Measurements from ENCODE around the gene TBXAS1.
"Not testable (repeated sequence)": the region's sequence is repeated elsewhere in the genome, so short reads cannot be mapped to it uniquely, and the experiment has no call there.

Gene TBXAS1

DNA sequence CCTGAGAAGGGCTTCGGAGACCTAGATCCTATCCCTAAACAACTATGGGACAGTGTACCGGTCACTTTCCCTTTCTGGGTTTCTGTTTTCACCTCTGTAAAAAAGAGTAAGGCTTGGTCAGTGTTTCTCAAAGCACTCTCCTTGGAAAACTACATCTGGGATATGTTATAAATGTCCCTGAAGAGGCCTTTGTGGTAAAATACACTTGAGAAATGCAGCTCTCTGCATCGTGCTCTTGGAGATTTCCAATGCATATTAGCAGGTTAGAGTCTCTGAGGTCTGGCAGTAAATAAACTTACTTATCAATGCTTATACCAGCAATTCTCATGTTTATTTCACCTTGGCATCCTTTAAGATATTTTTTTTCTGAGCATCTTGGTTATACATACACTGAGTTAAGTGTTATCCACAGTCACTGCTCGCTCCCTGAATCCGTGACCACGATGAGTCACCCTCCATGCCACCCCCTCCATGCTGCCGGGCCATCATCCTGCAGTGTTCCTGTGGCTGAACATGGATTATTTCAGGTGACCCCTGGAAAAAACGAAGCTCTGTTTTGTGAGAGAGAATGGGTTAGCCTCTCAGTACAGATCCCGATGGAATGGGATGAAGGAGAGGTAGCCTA lies 3.3 kb upstream of the TBXAS1 start:
- no peak for DNase-seq (ENCODE audit: low read depth in 3 of 3, low spot score in 1 of 3)

DNA sequence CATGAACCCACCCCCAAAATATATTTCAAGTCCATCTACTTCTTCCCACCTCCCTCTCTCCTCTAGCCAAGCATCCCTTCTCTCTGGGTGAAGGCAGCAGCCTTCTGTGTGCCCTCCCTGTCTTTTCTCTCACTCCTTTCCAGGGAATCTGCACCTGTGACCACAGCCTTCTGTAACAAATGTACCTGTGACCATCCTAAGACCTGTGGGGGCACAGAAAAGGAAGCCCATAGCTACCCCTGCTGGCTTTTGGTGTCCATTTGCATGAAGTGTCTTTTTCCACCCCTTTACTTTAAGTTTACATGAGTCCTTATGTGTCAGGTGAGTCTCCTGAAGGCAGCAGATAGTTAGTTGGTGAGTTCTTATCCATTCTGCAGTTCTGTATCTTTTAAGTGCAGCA lies 2.0 kb upstream of the TBXAS1 start:
- no peak for DNase-seq (ENCODE audit: low read depth in 3 of 3, low spot score in 1 of 3)

DNA sequence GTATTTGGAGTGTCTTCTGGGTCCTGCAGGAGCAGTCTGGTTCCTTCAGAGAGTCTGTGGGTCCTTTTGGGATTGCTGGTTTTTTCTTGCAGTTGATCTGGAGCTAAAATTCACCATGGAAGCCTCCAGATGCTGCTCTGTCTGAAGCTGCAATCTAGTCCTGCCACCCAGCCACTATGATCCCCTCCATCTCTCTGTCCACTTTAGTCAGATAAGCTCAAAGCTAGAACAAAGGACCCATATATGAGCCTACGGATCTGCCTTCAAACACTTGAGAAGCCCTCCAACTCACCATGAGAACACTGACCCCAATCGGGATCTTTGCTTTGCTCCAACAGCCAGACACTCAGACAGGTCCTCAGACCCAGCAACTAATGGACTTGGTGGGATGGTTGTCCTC lies 618 bp upstream of the TBXAS1 start:
- no peak for DNase-seq (ENCODE audit: low read depth in 3 of 3, low spot score in 1 of 3)

DNA sequence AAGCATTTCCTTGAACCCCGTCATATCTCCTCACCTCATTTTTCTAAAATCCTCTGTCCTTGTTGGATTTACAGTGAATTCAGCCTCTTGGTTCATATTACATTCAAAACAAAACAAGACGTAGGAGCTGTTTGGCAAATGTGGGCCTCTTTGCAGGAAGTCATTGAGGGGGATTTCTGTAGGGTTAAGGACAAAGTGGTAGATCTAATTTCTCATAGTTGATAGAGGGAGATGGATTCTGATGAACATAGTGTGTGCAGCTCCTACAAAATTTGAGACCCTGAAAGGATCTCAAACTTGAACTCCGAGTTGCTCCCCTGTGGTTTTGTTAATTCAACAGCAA lies 682 bp downstream of the TBXAS1 start:
- DNase-seq (ENCODE audit: low read depth in 3 of 3, low spot score in 1 of 3): no peak

DNA sequence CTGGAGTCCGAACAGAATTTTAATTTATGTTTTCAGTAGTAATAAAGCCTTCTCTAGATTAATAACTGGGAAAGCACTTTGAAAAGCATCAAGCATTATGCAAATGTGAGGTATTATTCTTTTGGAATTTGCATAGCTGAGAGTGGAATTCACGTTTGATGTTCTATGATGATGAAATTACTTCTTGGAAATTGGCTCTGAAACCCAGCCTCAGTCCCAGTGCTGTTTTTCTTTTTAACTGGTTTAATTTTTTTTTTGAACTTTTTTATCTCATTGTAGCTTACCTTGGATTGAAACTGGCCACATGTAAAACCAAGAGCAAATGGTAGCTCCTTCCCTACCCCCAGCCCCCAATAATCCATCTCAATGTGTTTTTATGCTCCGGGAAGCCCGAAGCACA lies 1.2 kb downstream of the TBXAS1 start:
- DNase-seq (ENCODE audit: low read depth in 3 of 3, low spot score in 1 of 3): no peak

DNA sequence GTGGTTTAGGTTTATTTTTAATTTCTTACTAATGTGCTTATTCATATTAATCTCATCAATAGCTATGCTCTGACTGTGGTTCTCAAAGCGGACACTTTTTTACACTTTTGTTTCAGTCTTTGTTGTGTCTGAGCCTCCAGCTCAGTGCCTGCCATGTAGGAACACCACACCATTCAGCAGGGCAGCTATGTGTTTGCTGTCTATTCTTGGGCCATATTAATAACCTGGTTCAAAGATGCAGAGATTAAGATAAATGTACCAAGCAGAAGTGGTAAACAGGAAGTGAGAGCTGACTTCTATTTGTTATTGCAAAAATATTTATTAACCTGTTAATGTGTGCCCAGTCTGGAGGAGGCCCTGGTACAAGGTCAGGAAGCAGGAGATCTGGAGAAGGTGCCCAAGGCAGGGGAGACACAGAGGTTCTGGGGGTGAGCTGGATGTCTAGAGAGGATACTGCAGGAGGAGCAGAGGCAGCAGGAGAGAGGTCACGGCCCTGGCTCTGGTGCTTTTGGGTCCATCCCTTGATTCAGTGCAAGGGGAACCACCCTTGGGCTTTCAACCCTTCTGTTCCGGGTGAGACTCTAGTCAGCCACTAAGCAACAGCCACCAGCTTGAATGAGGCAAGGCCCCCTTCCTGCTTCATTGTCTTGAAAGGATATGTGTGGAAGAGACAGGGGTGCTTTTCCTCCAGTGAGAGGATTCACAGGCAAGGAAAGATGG lies 1.9 kb downstream of the TBXAS1 start:
- no peak for DNase-seq (ENCODE audit: low read depth in 3 of 3, low spot score in 1 of 3)

DNA sequence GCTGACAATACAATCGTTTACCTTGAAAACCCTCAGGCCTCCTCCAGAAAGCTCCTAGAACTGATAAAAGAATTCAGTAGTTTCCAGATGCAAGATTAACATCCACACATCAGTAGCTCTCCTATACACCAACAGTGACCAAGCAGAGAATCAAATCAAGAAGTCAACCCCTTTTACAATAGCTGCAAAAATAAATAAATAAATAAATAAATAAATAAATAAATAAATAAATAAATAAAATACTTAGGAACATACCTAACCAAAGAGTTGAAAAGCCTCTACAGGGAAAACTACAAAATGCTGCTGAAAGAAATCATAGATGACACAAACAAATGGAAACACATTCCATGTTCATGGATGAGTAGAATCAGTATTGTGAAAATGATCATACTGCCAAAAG lies 6.8 kb downstream of the TBXAS1 start:
- DNase-seq (ENCODE audit: low read depth in 3 of 3, low spot score in 1 of 3): not testable (repeated sequence)

DNA sequence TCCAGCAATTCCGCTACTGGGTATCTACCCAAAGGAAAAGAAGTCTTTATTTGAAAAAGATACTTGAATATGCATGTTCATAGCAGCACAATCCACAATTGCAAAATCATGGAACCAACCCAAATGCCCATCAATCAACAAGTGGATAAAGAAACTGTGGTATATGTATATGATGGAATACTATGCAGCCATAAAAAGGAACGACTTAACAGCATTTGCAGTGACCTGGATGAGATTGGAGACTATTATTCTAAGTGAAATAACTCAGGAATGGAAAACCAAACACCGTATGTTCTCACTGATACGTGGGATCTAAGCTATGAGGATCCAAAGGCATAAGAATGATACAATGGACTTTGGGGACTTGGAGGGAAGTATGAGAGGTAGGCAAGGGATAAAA lies 8.2 kb downstream of the TBXAS1 start:
- not testable (repeated sequence) for DNase-seq (ENCODE audit: low read depth in 3 of 3, low spot score in 1 of 3)

DNA sequence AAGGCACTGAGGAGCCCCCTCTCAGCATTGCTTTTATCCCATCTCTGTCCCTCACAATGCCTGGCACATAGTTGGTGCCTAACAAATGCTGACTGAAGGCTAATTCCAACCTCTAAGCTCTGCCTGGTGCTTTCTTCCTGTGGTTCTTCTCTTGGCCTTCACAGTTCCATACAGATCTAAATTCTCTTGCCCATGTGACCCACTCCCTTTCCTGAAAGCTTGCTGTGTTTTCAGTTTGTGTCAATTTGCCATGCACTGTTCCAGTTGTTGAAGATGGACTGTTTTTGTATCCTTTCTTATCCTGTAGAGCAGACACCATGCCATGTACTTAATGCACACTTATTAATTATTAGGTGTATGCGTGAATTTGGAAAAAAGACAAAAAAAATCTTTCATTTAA lies 9.2 kb downstream of the TBXAS1 start:
- no peak for DNase-seq (ENCODE audit: low read depth in 3 of 3, low spot score in 1 of 3)

DNA sequence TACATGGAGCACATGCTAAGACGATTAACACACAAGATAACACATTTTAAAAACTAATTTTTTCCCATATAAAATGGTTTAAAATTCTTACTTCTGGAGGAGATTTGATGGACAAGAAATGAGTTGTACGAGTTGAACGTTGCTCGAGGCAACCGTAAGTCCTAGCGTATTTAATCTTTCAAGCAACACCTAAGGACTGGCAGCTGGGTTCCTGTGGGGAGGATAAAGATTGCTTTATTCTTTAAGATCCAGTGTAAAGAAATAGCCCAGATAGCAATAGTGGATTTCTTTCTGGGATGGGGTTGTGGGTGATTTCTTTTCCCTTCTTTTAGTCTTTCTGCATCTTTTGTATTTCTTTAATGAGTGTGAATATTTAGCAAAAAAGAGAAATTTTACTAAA lies 9.8 kb downstream of the TBXAS1 start:
- DNase-seq (ENCODE audit: low read depth in 3 of 3, low spot score in 1 of 3): no peak

DNA sequence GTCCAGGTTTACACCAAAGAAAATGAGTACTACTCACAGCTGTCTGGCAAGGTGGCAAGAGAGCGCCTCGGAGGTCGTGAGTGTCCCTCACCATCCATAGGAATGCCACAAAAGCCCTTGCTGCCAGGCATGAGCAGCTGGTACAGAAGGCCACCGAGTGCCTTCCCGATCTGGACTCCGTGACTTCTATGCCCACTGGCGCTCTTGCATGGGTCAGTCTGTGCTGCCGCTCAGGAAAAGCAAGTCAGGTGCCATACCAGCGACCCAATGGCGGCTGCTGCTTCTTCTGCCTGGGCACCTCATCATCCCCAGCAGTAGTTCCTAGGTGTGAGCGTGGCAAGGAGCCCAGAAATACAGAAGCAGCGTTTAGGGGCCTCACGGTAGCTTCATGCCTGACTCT lies 11.7 kb downstream of the TBXAS1 start:
- no peak for DNase-seq (ENCODE audit: low read depth in 3 of 3, low spot score in 1 of 3)

DNA sequence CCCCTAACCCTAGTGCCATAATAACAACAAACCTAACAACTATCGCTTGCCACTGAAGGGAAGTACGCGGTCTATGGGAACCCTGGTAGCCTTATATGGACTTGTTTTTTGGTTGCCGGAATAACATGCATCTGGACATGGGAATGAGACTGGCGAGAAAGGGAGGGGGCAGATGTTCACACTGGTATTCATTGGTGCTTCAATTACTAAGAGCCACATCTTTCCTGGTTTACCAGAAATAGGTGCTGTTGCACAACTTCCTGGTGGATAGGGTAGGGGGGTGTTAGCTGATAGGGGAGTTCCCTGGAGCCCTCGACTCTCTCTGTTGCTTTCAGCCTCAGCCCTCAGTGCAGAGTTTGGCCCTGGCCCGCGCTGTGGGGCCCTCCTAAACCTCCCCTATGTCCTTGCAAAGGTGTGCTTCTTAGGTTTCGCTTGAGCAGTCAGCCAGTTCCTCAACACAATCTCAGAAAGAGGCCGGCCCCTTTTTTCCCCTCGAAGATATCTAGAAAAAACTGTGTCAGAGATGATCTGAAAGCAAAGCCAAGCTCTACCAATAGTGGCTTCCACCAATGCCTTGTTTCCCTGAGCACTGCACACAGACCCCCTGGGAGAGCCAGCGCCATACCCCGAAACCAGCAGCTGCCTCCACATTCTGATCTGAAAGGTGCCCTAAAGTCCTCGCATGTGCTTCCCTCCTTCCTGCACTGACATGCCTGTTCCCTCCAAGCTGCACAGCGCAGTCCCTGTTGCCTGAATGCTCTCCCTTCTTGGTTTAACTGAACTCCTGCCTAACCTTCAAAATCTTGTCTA lies 13.5 kb downstream of the TBXAS1 start:
- no peak for DNase-seq (ENCODE audit: low read depth in 3 of 3, low spot score in 1 of 3)

DNA sequence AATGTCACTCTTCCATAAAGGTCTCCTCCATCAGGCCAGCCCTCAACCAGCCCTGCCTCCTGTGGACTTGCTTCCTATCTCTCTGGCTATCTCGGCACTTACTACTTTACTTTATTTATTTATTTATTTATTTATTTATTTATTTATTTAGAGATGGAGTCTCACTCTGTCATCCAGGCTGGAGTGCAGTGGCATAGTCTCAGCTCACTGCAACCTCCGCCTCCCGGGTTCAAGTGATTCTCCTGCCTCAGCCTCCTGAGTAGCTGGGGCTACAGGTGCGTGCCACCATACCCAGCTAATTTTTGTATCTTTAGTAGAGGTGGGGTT lies 14.1 kb downstream of the TBXAS1 start:
- DNase-seq (ENCODE audit: low read depth in 3 of 3, low spot score in 1 of 3): not testable (repeated sequence)

DNA sequence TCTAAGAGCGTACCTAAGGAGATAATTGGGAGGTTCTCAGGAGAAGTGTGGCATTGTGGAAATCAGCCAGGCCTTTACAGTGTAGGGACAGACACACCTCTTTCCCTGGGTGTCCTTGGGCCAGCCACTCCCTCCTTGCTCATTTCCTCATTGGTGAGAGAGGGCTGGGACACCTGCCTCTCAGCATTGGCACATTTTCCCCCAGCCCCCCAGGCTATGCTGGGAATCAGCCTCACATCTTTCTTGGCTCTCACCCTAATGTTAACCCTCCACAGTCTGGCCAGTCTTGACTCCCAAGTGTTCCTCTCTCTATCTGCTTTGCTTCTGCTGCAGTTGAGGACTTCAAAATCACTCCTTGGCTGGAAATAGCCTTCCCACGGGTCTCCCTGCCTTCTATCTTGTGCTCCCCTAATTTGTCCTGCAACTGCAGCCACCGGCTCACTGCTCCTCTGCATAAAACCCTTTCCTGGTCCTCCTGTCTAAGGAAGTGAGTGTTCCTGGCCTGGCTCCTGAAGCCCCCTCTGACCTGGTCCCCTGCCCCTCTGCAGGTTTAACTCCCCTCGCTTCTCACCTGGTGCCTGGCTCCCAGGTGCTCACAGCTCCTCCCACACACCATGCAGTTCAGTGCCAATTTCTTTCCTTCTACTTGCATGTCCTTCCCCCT lies 15.8 kb downstream of the TBXAS1 start:
- no peak for DNase-seq (ENCODE audit: low read depth in 3 of 3, low spot score in 1 of 3)

DNA sequence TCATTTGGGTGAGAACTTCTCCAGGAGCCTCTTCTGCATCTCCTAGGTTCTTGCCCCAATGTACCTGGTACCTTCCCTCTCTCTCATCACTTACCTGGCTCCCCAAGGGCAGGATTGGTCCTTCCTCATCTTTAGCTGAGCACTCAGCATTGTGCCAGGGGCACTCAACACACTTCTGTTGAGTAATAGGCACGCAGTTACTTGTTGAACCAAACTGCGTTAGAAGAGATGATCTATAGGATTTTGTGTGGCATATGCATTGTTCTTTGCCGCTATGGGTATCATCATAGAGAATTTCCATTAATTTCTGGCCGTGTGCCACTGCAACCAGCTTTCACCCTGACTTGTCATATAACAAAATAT lies 16.4 kb downstream of the TBXAS1 start:
- no peak for DNase-seq (ENCODE audit: low read depth in 3 of 3, low spot score in 1 of 3)

DNA sequence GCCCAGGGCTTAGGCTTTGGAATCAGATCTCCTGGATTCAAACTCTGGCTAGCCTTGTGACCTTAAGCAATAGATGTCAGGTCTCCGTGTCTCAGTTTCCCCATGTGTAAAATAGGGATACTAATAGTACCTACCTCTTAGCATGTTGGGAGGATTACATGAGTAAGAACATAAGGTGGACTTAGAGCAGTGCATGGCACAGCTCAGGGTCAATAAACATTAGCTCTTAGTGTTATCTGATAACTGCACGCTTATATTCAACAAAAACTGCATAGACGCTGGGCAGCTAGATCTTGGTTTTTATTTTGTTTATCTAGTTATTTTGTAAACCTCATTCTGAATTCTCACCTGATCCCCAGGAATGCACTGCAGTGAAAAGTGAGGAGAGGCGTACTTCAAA lies 17.2 kb downstream of the TBXAS1 start:
- DNase-seq (ENCODE audit: low read depth in 3 of 3, low spot score in 1 of 3): no peak

DNA sequence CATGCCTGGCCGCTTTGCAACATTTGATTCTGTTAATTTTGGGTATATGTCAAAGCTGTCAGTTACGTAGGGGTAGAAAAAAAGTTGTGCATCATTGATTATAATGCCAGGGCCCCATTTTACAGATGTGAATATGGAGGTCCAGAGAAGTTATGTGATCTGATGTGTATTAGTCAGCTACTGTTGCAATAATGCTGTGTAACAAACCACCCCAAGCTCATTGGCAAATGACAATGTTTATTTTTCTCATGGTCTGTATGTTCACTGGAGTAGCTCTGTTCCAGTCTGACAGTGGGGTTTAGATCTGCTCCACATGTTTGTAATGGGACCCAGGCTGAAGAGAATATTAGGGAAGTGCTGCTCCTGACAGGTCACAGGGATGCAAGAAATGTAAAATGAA lies 19.2 kb downstream of the TBXAS1 start:
- DNase-seq (ENCODE audit: low read depth in 3 of 3, low spot score in 1 of 3): no peak

DNA sequence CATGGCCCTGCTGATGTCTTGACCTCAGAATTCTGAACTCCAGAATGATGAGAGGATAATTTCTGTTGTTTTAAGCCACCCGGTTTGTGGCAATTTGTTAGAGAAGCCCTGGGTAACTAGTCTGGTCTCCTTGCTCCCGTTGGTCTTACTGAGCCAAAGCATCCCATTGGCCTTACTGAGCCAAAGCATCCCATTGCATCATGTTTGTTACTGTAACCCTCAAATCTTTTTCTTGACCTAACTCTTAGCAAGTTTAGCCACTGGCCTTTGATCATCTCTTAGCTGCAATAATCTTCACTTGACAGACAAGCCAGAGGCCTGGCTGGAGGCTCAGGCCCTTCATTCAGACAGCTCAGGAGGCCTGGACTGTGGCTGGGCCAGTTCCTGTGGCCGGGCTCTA lies 21.8 kb downstream of the TBXAS1 start:
- no peak for DNase-seq (ENCODE audit: low read depth in 3 of 3, low spot score in 1 of 3)

DNA sequence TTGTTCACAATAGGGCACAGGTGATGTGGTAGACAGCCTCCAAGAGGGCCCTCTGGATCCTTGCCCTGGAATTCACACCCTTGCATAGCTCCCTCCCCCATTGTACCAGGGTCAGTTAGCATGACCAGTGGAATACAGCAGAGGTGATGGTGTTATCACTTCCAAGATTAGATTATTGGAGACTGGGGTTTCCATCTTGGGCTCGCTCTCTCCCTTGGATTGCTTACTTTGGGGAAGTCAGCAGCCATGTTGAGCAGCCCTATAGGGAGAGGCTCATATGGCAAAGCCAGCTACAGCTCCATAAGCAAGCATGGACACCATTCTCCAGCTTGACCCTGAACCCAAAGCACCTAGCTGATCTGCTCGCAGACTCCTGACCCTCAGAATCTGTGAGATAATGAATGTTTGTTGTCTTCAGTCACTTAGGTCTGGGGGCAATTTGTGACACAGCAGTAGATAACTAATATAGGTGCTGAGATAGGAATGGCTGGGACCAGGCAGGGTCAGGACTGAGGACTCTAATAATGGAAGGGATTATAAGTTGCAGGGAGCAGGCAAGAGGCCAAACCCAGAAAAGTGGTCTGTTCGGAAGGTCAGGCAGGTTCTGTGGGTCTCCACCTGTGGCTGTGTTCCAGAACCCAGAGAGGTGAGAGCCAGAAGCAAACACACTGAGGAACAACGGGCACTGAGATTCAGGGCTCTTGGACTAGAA lies 22.9 kb downstream of the TBXAS1 start:
- no peak for DNase-seq (ENCODE audit: low read depth in 3 of 3, low spot score in 1 of 3)

DNA sequence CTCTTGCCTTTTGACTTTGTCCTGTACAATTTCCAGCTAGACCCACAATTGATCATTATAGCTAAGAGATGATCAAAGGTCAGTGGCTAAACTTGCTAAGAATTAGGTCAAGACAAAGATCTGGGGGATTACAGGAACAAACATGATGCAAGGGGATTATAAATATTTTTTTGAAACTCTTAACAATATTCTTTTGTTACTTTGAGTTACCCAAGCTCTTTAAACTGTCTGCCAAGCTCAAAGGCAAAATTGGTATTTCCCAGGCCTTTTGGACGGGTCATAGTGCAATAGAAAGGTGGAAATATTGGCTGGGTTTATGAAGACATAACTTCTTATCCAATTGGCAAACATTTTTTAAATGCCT lies 23.4 kb downstream of the TBXAS1 start:
- DNase-seq (ENCODE audit: low read depth in 3 of 3, low spot score in 1 of 3): no peak

DNA sequence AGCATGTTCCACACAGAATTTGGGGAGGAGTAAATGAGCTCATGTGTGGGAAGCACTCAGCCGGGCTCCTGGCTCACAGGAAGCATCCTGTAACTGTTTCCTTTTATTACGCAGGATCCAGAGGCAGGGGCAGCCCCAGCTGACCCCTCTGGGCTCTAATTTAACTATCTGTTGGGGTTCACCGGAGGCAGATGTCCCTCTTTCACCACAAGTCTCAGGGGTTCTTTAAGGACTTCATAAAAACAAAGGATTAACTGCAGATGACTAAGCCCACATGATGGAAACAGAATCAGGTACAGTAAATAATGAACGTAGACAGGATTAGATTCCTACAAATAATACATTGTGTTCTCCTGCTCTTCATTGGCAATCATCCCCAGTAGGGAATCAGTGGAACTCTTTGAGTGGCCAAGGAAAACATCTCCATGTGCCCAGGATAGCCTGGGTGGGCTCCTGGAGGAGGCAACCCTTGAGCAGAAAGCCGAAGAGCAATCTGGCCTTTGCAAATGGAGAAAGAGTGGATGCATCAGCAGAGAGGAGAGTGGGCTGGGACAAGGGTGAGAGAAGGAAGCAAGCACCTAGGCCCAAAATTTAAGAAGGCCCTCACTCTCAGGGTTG lies 24.6 kb downstream of the TBXAS1 start:
- DNase-seq (ENCODE audit: low read depth in 3 of 3, low spot score in 1 of 3): no peak
